Esophagus (tissue), 2 donors: ENCODE results near the gene SMPD1. TPM values are rescaled to one million over a fixed set of nuclear protein-coding genes. Genes with fewer than 3 reads are reported as not detected.

Experiments
- H3K27ac ChIP-seq, 2 donors: one replicate each; pipeline ENCODE4 v1.5.1; 2013; ENCODE audit warnings: low read depth in 2 of 2, mild to moderate bottlenecking in 2 of 2, inconsistent platforms in 1 of 2, low read length in 1 of 2, moderate library complexity in 1 of 2
- H3K27me3 ChIP-seq, 2 donors: one replicate each; pipeline ENCODE4 v1.6.1; 2013; ENCODE audit warnings: low read length in 2 of 2, control low read depth in 1 of 2, mild to moderate bottlenecking in 1 of 2; ENCODE audit not compliant: insufficient read depth in 2 of 2, control insufficient read depth in 1 of 2
- H3K36me3 ChIP-seq, 2 donors: one replicate each; pipeline ENCODE4 v1.6.1; 2013; ENCODE audit warnings: low read length in 1 of 2; ENCODE audit not compliant: control insufficient read depth in 2 of 2, insufficient read depth in 2 of 2
- H3K4me1 ChIP-seq, 2 donors: one replicate each; pipeline ENCODE4 v1.6.1; 2013; ENCODE audit warnings: low read length in 1 of 2; ENCODE audit not compliant: control insufficient read depth in 2 of 2, insufficient read depth in 2 of 2
- H3K4me3 ChIP-seq, 2 donors: one replicate each; pipeline ENCODE4 v1.5.1; 2013; ENCODE audit warnings: low read length in 2 of 2, mild to moderate bottlenecking in 2 of 2, low read depth in 1 of 2, moderate library complexity in 1 of 2
- H3K9me3 ChIP-seq, 2 donors: one replicate each; pipeline ENCODE4 v1.6.1; 2013; ENCODE audit warnings: mild to moderate bottlenecking in 2 of 2, low read depth in 1 of 2, low read length in 1 of 2, moderate library complexity in 1 of 2; ENCODE audit not compliant: control insufficient read depth in 2 of 2, insufficient read depth in 1 of 2
- WGBS, 2 donors: extraction: QIAGEN DNeasy Blood & Tissue Kit; methylation state at CpG; one replicate each; pipeline ENCODE4 v1.1.7; 2013; 5-methylcytosine and 5-hydroxymethylcytosine counted together
- polyA plus RNA-seq, 2 donors: library from polyadenylated mRNA; stranded (reverse); fragments of 200-250 nt; gene quantifications; one replicate each; pipeline ENCODE4 v1.2.3, GENCODE V29; 2013
- donor health status: healthy with polysubstance abuse.
- donor health status: Bipolar disorder and iron deficiency.

The SMPD1 gene
- polyA plus RNA-seq, result 10 to 100 TPM; 16.0 to 18.9 TPM

GRCh38 chr11:6389905-6390717, at the start of gene SMPD1:
SMPD1 (plus strand) TSS chr11:6390474; CDS start chr11:6390599, 125 bp downstream.
- H3K36me3 ChIP-seq, result peaks cover 4 to 7% of the 10 kb centered on the region in 2 donors
- H3K9me3 ChIP-seq, result no peaks in the 10 kb centered on the region
- no peaks in the 10 kb centered on the region for H3K27me3 ChIP-seq
- peaks cover 0 to 13% of the 10 kb centered on the region in 2 donors for H3K4me1 ChIP-seq
- peak within 1 kb of the TSS; percentile 82 to 84 for H3K4me3 ChIP-seq
- 0% methylated on average over 53 to 63 of the region's 63 CpGs for WGBS, 2 donors
- H3K27ac ChIP-seq, result peak within 1 kb of the TSS; percentile 99

- H3K4me3 ChIP-seq, result no peak overlapping the region
- no peaks in the 10 kb centered on the region for H3K4me1 ChIP-seq
- H3K27me3 ChIP-seq, result no peaks in the 10 kb centered on the region
- 89 to 96% methylated on average over 1 of the region's 1 CpG for WGBS, 2 donors
- H3K9me3 ChIP-seq, result no peaks in the 10 kb centered on the region
- H3K36me3 ChIP-seq, result no peaks in the 10 kb centered on the region
- H3K27ac ChIP-seq, result no peak overlapping the region
Observed at GRCh38 chr11:6345366-6345765, 44.9 kb upstream of the SMPD1 start.

- no peaks in the 10 kb centered on the region for H3K27me3 ChIP-seq
- H3K36me3 ChIP-seq, result no peaks in the 10 kb centered on the region
- H3K4me1 ChIP-seq, result no peaks in the 10 kb centered on the region
- H3K27ac ChIP-seq, result no peak overlapping the region
- no peak overlapping the region for H3K4me3 ChIP-seq
- H3K9me3 ChIP-seq, result no peaks in the 10 kb centered on the region
Observed at GRCh38 chr11:6350043-6350442, 40.2 kb upstream of the SMPD1 start.

GRCh38 chr11:6350486-6350885, 39.8 kb upstream of the SMPD1 start:
- H3K4me3 ChIP-seq, result no peak overlapping the region
- H3K27me3 ChIP-seq, result no peaks in the 10 kb centered on the region
- H3K27ac ChIP-seq, result no peak overlapping the region
- H3K4me1 ChIP-seq, result no peaks in the 10 kb centered on the region
- H3K36me3 ChIP-seq, result no peaks in the 10 kb centered on the region
- H3K9me3 ChIP-seq, result no peaks in the 10 kb centered on the region
- WGBS, 2 donors, result 63 to 72% methylated on average over 2 of the region's 2 CpGs

- 62 to 63% methylated on average over 5 of the region's 5 CpGs for WGBS, 2 donors
- H3K4me3 ChIP-seq, result no peak overlapping the region
- no peaks in the 10 kb centered on the region for H3K9me3 ChIP-seq
Observed at GRCh38 chr11:6351782-6352382, 38.4 kb upstream of the SMPD1 start.

GRCh38 chr11:6353367-6353987, 36.8 kb upstream of the SMPD1 start:
- no peak overlapping the region for H3K4me3 ChIP-seq
- H3K36me3 ChIP-seq, result no peaks in the 10 kb centered on the region
- no peaks in the 10 kb centered on the region for H3K27me3 ChIP-seq
- peaks cover 0 to 2% of the 10 kb centered on the region in 2 donors for H3K4me1 ChIP-seq
- no peaks in the 10 kb centered on the region for H3K9me3 ChIP-seq
- 10 to 15% methylated on average over 5 of the region's 5 CpGs for WGBS, 2 donors
- H3K27ac ChIP-seq, result no peak overlapping the region

More at GRCh38 chr11:6351782-6352382, 38.4 kb upstream of the SMPD1 start:
- no peaks in the 10 kb centered on the region for H3K27me3 ChIP-seq
- H3K36me3 ChIP-seq, result no peaks in the 10 kb centered on the region
- H3K4me1 ChIP-seq, result no peaks in the 10 kb centered on the region
- H3K27ac ChIP-seq, result no peak overlapping the region

GRCh38 chr11:6354651-6355485, 35.4 kb upstream of the SMPD1 start:
- Histone ChIP-seq H3K4me3 (no peak overlapping the region), H3K27me3 (no peaks in the 10 kb centered on the region), H3K4me1 (peaks cover 0 to 2% of the 10 kb centered on the region in 2 donors), H3K9me3 (no peaks in the 10 kb centered on the region), H3K27ac (no peak overlapping the region), H3K36me3 (no peaks in the 10 kb centered on the region)
- WGBS, 2 donors, result 66 to 76% methylated on average over 4 of the region's 4 CpGs

- Histone ChIP-seq H3K27ac (no peak overlapping the region), H3K36me3 (no peaks in the 10 kb centered on the region), H3K4me1 (peaks cover 0 to 2% of the 10 kb centered on the region in 2 donors), H3K27me3 (no peaks in the 10 kb centered on the region), H3K9me3 (no peaks in the 10 kb centered on the region), H3K4me3 (no peak overlapping the region)
- 45 to 47% methylated on average over 4 of the region's 4 CpGs for WGBS, 2 donors
Observed at GRCh38 chr11:6356503-6357055, 33.7 kb upstream of the SMPD1 start.

- no peak overlapping the region for H3K4me3 ChIP-seq
- H3K27ac ChIP-seq, result no peak overlapping the region
- H3K36me3 ChIP-seq, result no peaks in the 10 kb centered on the region
- no peaks in the 10 kb centered on the region for H3K27me3 ChIP-seq
- WGBS, 2 donors, result 22 to 47% methylated on average over 9 of the region's 9 CpGs
- H3K9me3 ChIP-seq, result no peaks in the 10 kb centered on the region
- peaks cover 0 to 2% of the 10 kb centered on the region in 2 donors for H3K4me1 ChIP-seq
Observed at GRCh38 chr11:6357222-6357621, 33.1 kb upstream of the SMPD1 start.
